ENCODE measurements around the gene FRMD1.

Gene FRMD1

DNA sequence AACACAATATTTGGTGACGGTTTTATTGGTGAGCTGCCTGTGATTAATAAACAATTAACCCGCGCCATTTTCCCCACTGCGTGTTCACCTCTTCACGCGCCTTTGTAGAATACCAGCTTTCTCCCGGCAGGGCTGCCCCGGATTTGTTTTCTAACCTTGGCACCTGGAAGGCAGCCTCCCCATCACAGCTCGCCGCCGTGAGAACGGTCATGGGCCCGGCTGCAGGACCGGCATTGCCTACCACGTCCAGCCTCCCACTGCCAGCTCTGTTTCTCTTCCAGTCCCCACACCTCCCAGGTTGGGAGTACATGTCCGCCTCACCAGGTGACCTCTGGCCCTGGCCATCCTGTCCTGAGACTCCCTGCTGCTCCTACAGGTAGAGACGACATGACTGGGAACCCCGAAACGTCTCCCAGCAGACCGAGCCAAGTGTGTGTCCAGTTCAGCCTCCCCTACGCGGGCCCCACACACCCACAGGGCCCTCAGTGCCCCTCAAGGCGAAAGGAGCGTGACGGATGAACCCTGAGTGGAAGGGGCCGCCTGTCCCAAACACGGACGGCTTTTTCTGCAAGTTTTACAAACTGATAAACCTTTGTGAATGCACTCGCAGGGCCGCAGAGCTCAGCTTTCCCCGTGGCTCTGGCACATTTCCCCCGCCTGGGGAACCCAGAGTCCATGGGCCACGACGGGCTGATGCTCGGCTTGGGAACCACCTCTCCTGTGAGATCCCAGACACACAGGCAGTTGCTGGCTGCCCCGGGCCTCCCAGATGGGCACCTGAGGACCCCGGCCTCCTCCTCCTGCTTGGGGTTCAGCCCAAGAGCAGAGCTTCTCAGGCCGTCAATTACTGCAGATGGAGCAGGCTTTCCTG is 25.7 kb downstream of the FRMD1 start:
- DNase-seq = no peak

DNA sequence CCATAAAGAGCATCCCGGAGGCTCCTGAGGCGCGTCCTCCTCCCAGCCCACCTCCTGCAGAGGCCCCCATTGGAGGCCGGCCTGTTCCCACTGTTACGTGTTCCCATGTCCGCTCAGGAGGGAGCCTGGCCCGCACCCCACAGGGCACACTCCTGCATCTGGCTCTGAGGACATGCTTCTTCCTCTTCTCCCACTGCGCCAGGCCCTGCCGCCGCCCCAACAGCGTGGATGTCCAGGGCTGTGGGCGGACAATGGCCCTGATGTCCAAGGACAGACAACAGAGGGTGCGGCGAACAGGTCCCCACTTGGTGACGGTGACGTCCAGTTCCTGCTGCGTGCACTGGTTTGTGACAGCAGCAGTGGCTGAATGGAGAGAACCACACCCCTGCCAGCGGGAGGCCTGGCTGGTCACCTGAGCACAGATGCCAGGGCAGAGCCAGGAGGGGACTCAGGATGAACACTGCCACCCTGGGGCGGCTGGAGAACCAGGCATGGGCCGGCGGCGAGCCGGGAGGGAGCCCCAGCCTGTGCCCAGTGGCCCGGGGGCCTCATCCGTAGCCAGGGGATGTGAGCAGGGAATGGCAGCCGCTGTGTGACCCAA is 26.6 kb downstream of the FRMD1 start:
- no peak for DNase-seq

- DNase-seq = no peak
Measured at GRCh38 chr6:168051648-168052047, 27.4 kb downstream of the FRMD1 start.

- DNase-seq = no peak
Measured at GRCh38 chr6:168050881-168051586, 28.0 kb downstream of the FRMD1 start.

DNA sequence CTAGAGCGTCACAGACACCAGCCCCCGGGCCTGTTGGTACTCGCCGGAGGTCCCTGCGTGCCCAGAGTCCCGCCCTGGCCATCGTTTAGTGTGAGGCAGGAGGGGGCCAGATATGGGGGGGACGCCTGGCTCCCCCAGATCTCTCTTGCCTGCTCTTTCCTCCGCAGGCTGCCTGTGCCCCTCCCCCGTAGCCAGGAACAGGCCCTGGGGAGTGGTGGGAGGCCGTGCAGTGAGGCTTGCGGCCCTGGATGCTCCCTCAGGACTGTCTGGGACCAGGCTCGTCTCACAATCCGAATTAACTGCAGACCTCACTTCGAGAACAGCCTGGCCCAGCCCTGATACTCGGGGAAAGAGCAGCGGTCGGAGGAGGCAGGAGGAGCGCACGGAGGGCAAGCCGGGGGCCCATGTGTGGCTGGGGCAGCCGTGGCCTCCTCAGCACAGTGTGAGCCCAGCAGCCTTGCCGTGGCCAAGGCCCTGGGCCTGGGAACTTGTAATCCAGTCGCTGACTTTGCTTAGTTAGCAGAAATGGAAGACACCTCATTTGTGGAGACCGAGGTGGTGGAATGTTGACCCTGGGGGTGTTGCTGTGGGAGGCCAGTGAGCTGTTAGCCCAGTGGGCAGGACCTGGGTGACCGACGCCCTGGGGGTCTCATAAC is 28.7 kb downstream of the FRMD1 start:
- DNase-seq = no peak

- DNase-seq = no peak
Measured at GRCh38 chr6:168049706-168050224, 29.2 kb downstream of the FRMD1 start.

DNA sequence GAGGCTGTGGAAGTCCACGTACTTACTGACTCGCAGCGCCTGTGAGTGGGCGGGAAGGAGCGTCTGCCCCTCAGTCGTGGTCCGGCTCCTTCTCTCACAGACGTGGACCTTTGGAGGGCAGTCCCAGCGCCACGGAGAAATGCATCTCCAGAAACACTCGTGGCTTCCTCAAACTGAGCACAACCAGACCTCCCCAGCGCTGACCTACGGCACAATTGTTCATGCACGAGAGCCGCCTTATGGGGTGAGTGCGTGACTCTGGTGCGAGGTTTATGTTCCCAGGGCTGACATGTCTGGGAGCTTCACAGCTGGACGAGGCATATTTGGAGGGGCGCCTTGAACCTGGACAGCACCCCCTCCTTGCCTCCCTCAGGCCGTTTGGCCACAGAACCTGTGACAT is 29.7 kb downstream of the FRMD1 start:
- DNase-seq = no peak

DNA sequence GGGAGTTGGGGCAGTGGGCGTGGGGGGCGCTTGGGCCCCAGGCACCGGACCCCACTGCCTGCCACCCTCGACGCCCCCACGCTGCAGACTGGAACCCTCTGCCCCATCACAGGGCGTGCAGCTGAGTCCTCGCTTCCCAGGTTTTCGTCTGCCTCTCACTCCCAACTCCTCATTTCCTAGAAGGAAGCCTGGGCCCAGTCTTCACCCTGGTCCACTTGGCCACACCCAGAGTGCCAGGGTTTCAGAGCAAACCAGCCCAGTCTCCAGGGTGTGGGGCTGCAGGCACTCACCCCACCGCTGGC is 30.3 kb downstream of the FRMD1 start:
- no peak for DNase-seq

- DNase-seq = no peak
Measured at GRCh38 chr6:168047841-168048723, 30.9 kb downstream of the FRMD1 start.

- DNase-seq = no peak
Measured at GRCh38 chr6:168046696-168047095, 32.3 kb downstream of the FRMD1 start.

GRCh38 chr6:168045706-168046620 is 33.0 kb downstream of the FRMD1 start:
- no peak for DNase-seq

GRCh38 chr6:168045141-168045691 is 33.8 kb downstream of the FRMD1 start:
- no peak for DNase-seq

GRCh38 chr6:168044521-168045130 is 34.4 kb downstream of the FRMD1 start:
- no peak for DNase-seq

DNA sequence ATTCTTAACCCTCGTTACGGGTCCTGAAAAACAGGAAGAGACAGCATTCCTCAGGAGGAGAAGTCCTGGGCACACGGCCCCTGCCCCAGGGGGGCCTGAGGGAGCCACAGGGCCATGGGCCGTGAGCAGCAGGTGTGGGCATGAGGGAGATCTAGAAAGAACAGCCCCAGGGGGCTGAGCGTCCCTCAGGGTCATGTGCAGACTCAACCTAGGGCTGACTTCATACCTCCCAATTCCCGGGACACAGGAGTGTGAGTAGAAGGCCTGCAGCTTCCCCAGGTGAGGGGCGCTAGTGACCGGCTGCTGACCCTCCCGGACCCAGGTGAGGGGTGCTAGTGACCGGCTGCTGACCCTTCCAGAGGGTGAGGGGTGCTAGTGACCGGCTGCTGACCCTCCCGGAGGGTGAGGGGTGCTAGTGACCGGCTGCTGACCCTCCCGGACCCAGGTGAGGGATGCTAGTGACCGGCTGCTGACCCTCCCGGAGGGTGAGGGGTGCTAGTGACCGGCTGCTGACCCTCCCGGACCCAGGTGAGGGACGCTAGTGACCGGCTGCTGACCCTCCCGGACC is 35.1 kb downstream of the FRMD1 start:
- no peak for DNase-seq

DNA sequence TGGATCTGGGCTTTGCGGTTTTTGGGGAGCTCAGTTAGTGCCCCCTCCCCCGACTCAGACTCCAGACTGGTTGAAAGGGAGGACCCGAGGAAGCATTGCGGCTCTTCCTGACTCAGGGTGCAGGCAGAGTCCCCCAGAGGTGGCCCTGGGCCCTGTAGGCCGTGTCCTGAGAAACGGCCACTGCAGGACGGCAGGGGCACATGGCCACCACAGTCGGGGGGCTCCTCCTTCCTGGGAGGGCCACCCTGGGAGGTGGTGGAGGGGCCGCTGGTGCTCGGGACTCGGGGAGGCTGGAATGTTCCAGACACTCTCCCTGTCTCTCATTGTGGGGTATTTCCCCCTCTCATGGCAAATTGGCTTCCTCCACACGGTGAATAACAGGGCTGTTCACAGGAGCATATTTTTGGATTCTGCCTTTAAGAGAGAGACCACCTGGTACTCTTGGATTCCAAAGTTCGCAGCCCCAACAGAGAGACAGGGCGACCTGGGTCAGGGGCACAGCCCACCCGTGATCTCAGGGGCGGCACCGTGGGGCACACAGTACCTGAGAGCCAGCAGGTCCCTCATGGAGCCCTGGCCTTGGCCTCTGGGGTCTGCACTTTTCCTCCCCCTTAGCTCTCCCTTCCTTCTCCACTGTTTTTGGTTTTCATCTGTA is 35.7 kb downstream of the FRMD1 start:
- no peak for DNase-seq

DNA sequence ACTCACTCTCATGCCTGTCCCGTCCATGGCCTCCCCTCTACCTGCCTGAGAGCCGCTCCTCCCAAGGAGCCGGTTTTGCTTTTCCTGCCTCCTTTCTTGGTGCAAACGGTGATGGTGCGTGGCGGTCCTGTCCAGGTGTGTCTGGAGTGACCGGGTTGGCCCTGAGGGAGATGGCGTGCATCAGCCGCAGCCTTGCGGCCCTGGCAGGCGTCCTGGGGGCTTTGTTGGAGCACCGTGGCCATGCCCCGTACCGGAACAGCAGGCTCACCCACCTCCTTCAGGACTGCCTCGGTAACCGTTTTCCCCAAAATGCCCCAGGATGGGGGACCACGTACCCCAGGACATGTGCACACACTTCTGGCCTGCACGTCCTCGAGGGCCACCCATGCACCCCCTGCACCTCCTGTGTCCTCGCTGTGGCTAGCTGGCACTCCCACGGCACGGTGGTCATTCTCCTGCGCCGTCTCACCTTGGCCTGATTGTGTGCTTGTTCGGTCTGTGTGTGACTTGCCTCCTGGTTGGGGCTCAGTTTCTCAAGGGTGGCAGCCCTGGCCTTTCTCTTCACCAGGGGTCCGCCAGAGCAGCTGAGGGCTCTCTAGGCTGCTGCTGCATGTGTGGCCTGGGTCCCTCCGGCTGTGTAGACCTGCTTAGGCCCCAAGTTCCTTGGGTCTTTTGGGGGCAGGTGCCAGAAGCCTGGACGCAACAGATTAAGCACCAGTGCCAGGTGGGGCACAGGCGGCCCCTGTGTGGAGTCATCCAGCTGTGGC is 36.4 kb downstream of the FRMD1 start:
- no peak for DNase-seq

GRCh38 chr6:168041928-168042327 is 37.1 kb downstream of the FRMD1 start:
- DNase-seq = no peak

GRCh38 chr6:168040856-168041496 is 38.0 kb downstream of the FRMD1 start:
- no peak for DNase-seq
